ENCODE data around the gene CCT3. TPM values are rescaled to one million over a fixed set of nuclear protein-coding genes. Genes with fewer than 3 reads are reported as not detected.

Gene CCT3
- total and polyA plus RNA-seq, 2 donors (not counting 1 experiment from before 2014, with no cell fraction given), result 106 to 107 TPM

DNA sequence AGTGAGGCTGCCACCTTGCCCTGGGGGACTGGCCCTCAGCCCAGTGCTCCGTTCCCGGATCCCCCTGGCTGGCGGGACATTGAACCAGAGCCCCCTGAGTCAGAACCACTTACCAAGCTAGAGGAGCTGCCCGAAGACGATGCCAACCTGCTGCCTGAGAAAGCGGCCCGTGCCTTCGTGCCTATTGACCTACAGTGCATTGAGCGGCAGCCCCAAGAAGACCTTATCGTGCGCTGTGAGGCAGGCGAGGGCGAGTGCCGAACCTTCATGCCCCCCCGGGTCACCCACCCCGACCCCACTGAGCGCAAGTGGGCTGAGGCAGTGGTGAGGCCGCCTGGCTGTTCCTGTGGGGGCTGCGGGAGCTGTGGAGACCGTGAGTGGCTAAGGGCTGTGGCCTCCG is 52.7 kb downstream of the CCT3 start:
- Mint-ChIP-seq H3K27me3 (no peaks in the 10 kb centered on the region), H3K4me3 (no peak overlapping the region), H3K9me3 (ENCODE audit: insufficient read depth) (no peaks in the 10 kb centered on the region), H3K27ac (no peak overlapping the region), H3K4me1 (peaks cover 34% of the 10 kb centered on the region)
- no peak for DNase-seq
- Histone ChIP-seq H3K9me3 (ENCODE audit: control extremely low read depth in 1 of 3, control insufficient read depth in 2 of 3, insufficient read depth in 1 of 3, low read length in 2 of 3) (no peaks in the 10 kb centered on the region), H4K20me1 (ENCODE audit: control insufficient read depth, insufficient read depth, low read length, poor library complexity, severe bottlenecking) (peaks cover 10% of the 10 kb centered on the region), H2AFZ (ENCODE audit: insufficient read depth, low read depth, low read length, poor library complexity, severe bottlenecking) (no peak overlapping the region), H3K4me2 (replicated peaks; ENCODE audit: low read depth, low read length, poor library complexity, severe bottlenecking) (no peak overlapping the region), H3K4me3 (ENCODE audit: control extremely low read depth in 1 of 5, extremely low read depth in 1 of 5, insufficient read depth in 1 of 5, low read depth in 2 of 5, low read length in 4 of 5) (no peak overlapping the region), H3K79me2 (ENCODE audit: control insufficient read depth, insufficient read depth, low read length) (peaks cover 40% of the 10 kb centered on the region), H3K4me1 (ENCODE audit: control insufficient read depth in 2 of 2, insufficient read depth in 2 of 2, low read length in 2 of 2) (peaks cover 20 to 28% of the 10 kb centered on the region in 2 donors), H3K27ac (ENCODE audit: low read length in 2 of 2) (no peak overlapping the region), H3K9ac (ENCODE audit: low read length) (no peak overlapping the region), H3K27me3 (replicated peaks in 1 of 4; ENCODE audit: control extremely low read depth in 1 of 4, control insufficient read depth in 3 of 4, insufficient read depth in 4 of 4, low read length in 3 of 4) (no peaks in the 10 kb centered on the region), H3K36me3 (replicated peaks in 1 of 2; ENCODE audit: control extremely low read depth in 1 of 2, control insufficient read depth in 1 of 2, extremely low read depth in 1 of 2, insufficient read depth in 2 of 2, low read length in 1 of 2) (peaks cover 0 to 10% of the 10 kb centered on the region in 2 experiments)
- no peak for ATAC-seq (ENCODE audit: low read depth)
- ChIA-PET CTCF (no interaction called here), POLR2A (interaction anchor here (0.5 kb wide), 1 partner anchor 1005 kb away, joined by 5 read pairs; no protein-coding TSS in a partner anchor)
- intact Hi-C loops (cut with micrococcal nuclease), result no loop called here
- whole genome bisulfite sequencing (ENCODE audit: insufficient coverage), result over 99% methylated on average over 13 of the region's 21 CpGs
- TF ChIP-seq, protein P1, sequence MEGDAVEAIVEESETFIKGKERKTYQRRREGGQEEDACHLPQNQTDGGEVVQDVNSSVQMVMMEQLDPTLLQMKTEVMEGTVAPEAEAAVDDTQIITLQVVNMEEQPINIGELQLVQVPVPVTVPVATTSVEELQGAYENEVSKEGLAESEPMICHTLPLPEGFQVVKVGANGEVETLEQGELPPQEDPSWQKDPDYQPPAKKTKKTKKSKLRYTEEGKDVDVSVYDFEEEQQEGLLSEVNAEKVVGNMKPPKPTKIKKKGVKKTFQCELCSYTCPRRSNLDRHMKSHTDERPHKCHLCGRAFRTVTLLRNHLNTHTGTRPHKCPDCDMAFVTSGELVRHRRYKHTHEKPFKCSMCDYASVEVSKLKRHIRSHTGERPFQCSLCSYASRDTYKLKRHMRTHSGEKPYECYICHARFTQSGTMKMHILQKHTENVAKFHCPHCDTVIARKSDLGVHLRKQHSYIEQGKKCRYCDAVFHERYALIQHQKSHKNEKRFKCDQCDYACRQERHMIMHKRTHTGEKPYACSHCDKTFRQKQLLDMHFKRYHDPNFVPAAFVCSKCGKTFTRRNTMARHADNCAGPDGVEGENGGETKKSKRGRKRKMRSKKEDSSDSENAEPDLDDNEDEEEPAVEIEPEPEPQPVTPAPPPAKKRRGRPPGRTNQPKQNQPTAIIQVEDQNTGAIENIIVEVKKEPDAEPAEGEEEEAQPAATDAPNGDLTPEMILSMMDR (IDR thresholded peaks at IDR 0.05), result no peak
- no peak for TF ChIP-seq EZH2 (IDR thresholded peaks at IDR 0.05; ENCODE audit: borderline replicate concordance, insufficient read depth, low read depth, low read length, poor library complexity, severe bottlenecking)

DNA sequence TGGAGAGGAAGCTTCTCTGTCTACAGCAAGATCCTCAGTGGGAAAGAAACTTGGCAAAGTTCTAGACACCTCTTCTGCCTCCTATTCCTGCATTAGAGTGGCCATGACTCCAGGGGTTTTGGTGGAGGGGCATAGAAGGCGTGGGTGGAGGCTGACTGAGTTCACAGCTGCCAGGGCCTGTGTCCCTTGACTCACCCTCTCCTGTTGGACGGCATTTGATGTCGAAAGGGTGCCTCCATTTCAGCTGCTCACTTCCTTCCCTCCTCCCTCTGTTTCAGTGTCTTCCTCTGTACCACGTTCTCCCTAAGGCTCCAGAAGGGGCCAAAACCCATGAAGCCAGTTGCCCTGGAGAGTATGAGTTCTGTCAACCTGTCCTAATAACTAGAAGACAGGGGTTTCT is 53.3 kb downstream of the CCT3 start:
- Mint-ChIP-seq H3K9me3 (ENCODE audit: insufficient read depth) (no peaks in the 10 kb centered on the region), H3K4me1 (peaks cover 39% of the 10 kb centered on the region), H3K27ac (no peak overlapping the region), H3K4me3 (no peak overlapping the region), H3K27me3 (no peaks in the 10 kb centered on the region)
- intact Hi-C loops (cut with micrococcal nuclease), result loop anchor here (5.0 kb wide), 1 partner anchor 1957 kb away; the partner anchor contains the start of gene ATP8B2
- WGBS (ENCODE audit: insufficient coverage), result 100% methylated on average over 3 of the region's 4 CpGs
- TF ChIP-seq, protein P1 (IDR thresholded peaks at IDR 0.05), result no peak
- no peak for TF ChIP-seq EZH2 (IDR thresholded peaks at IDR 0.05; ENCODE audit: borderline replicate concordance, insufficient read depth, low read depth, low read length, poor library complexity, severe bottlenecking)
- H3K9me3 ChIP-seq (ENCODE audit: control extremely low read depth in 1 of 3, control insufficient read depth in 2 of 3, insufficient read depth in 1 of 3, low read length in 2 of 3), result no peaks in the 10 kb centered on the region
- peaks cover 47% of the 10 kb centered on the region for H3K79me2 ChIP-seq (ENCODE audit: control insufficient read depth, insufficient read depth, low read length)
- DNase-seq, result no peak
- H3K9ac ChIP-seq (ENCODE audit: low read length), result no peak overlapping the region
- no peak for ATAC-seq (ENCODE audit: low read depth)
- H3K4me2 ChIP-seq (replicated peaks; ENCODE audit: low read depth, low read length, poor library complexity, severe bottlenecking), result no peak overlapping the region
- no peaks in the 10 kb centered on the region for H3K27me3 ChIP-seq (replicated peaks in 1 of 4; ENCODE audit: control extremely low read depth in 1 of 4, control insufficient read depth in 3 of 4, insufficient read depth in 4 of 4, low read length in 3 of 4)
- H4K20me1 ChIP-seq (ENCODE audit: control insufficient read depth, insufficient read depth, low read length, poor library complexity, severe bottlenecking), result peaks cover 17% of the 10 kb centered on the region
- CTCF ChIA-PET, result no interaction called here
- peaks cover 20 to 28% of the 10 kb centered on the region in 2 donors for H3K4me1 ChIP-seq (ENCODE audit: control insufficient read depth in 2 of 2, insufficient read depth in 2 of 2, low read length in 2 of 2)
- no peak overlapping the region for H2AFZ ChIP-seq (ENCODE audit: insufficient read depth, low read depth, low read length, poor library complexity, severe bottlenecking)
- H3K27ac ChIP-seq (ENCODE audit: low read length in 2 of 2), result no peak overlapping the region
- no peak overlapping the region for H3K4me3 ChIP-seq (ENCODE audit: control extremely low read depth in 1 of 5, extremely low read depth in 1 of 5, insufficient read depth in 1 of 5, low read depth in 2 of 5, low read length in 4 of 5)
- H3K36me3 ChIP-seq (replicated peaks in 1 of 2; ENCODE audit: control extremely low read depth in 1 of 2, control insufficient read depth in 1 of 2, extremely low read depth in 1 of 2, insufficient read depth in 2 of 2, low read length in 1 of 2), result peaks cover 0 to 8% of the 10 kb centered on the region in 2 experiments
- POLR2A ChIA-PET, result no interaction called here

Measured in B cell (primary cell).